Panc1 (cell line): ENCODE results near the gene PPP1R8.
"Not testable (repeated sequence)": the region's sequence is repeated elsewhere in the genome, so short reads cannot be mapped to it uniquely, and the experiment has no call there.

Source experiments
- POLR2AphosphoS5 ChIP-seq: IDR thresholded peaks from 2 replicates; pipeline ENCODE4 v1.6.1; 2012; ENCODE audit warnings: mild to moderate bottlenecking, low read depth, low read length, moderate library complexity
- SIN3A ChIP-seq: IDR thresholded peaks from 2 replicates; pipeline ENCODE4 v1.6.1; 2012; ENCODE audit warnings: low read depth, mild to moderate bottlenecking, low read length, moderate library complexity, borderline replicate concordance; ENCODE audit not compliant: insufficient read depth
- TF ChIP-seq, protein P1 (sequence below): fragments of 450-650 bp; IDR thresholded peaks from 2 replicates; pipeline ENCODE4 v1.5.1; 2017; ENCODE audit warnings: mild to moderate bottlenecking
- TF ChIP-seq, protein P2 (sequence below), 2 experiments: IDR thresholded peaks; 2 replicates each; pipeline ENCODE4 v1.6.1; 2011 to 2012; ENCODE audit warnings: low read depth in 2 of 2, control low read depth in 1 of 2, low read length in 1 of 2, mild to moderate bottlenecking in 1 of 2, moderate library complexity in 1 of 2; ENCODE audit not compliant: insufficient read depth in 1 of 2

GRCh38 chr1:27857552-27857951 is 27.0 kb downstream of the PPP1R8 start:
- TF ChIP-seq, protein P1, sequence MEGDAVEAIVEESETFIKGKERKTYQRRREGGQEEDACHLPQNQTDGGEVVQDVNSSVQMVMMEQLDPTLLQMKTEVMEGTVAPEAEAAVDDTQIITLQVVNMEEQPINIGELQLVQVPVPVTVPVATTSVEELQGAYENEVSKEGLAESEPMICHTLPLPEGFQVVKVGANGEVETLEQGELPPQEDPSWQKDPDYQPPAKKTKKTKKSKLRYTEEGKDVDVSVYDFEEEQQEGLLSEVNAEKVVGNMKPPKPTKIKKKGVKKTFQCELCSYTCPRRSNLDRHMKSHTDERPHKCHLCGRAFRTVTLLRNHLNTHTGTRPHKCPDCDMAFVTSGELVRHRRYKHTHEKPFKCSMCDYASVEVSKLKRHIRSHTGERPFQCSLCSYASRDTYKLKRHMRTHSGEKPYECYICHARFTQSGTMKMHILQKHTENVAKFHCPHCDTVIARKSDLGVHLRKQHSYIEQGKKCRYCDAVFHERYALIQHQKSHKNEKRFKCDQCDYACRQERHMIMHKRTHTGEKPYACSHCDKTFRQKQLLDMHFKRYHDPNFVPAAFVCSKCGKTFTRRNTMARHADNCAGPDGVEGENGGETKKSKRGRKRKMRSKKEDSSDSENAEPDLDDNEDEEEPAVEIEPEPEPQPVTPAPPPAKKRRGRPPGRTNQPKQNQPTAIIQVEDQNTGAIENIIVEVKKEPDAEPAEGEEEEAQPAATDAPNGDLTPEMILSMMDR, result not testable (repeated sequence)
- TF ChIP-seq, protein P2, sequence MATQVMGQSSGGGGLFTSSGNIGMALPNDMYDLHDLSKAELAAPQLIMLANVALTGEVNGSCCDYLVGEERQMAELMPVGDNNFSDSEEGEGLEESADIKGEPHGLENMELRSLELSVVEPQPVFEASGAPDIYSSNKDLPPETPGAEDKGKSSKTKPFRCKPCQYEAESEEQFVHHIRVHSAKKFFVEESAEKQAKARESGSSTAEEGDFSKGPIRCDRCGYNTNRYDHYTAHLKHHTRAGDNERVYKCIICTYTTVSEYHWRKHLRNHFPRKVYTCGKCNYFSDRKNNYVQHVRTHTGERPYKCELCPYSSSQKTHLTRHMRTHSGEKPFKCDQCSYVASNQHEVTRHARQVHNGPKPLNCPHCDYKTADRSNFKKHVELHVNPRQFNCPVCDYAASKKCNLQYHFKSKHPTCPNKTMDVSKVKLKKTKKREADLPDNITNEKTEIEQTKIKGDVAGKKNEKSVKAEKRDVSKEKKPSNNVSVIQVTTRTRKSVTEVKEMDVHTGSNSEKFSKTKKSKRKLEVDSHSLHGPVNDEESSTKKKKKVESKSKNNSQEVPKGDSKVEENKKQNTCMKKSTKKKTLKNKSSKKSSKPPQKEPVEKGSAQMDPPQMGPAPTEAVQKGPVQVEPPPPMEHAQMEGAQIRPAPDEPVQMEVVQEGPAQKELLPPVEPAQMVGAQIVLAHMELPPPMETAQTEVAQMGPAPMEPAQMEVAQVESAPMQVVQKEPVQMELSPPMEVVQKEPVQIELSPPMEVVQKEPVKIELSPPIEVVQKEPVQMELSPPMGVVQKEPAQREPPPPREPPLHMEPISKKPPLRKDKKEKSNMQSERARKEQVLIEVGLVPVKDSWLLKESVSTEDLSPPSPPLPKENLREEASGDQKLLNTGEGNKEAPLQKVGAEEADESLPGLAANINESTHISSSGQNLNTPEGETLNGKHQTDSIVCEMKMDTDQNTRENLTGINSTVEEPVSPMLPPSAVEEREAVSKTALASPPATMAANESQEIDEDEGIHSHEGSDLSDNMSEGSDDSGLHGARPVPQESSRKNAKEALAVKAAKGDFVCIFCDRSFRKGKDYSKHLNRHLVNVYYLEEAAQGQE (IDR thresholded peaks at IDR 0.05; ENCODE audit: insufficient read depth in 1 of 2, low read depth in 2 of 2, low read length in 1 of 2), result not testable (repeated sequence)
- not testable (repeated sequence) for TF ChIP-seq POLR2AphosphoS5, SIN3A
